ENCODE data around the gene SIN3A. TPM values are rescaled to one million over a fixed set of nuclear protein-coding genes. Genes with fewer than 3 reads are reported as not detected.

Gene SIN3A
- total and polyA plus RNA-seq, 4 donors, result 6.8 to 21.9 (median 13.3) TPM

DNA sequence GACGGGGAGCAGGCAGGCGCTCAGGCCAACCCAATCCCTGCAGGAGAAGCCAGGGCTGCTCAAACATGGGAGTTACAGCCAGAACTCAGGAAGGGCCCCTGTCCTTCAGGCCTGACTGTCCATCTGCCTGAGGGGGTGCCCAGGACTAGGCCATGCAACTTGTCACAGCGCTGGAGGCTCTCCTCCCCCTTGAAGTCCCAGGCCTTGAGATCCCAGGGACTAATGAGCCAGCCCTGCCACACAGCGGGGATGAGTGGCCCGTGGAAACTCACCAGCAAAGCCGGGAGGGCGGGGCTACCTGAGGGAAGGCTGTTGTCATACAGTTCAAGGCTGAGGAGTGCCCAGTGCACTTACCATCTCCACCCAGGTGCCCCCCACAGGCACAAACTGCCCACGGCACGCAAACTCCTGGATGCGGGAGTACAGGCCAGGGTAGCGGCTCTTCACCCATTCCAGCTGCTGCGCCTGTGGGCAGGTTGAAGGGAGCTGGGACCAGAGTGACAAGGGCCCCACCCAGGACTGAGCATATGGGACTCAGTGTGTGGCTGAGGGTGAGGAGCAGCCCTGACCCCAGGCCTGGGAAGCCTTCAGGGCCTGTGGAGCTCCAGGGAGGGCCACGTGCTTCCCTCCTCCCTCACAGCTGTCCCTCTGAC lies 89.4 kb downstream of the SIN3A start:
- H3K9ac ChIP-seq (ENCODE audit: low read depth in 1 of 2, low read length in 2 of 2), result no peak overlapping the region
- WGBS, result 93% methylated on average over 13 of the region's 13 CpGs
- H3K4me3 ChIP-seq (ENCODE audit: low read depth in 1 of 3, low read length in 3 of 3), result no peak overlapping the region
- H3K27me3 ChIP-seq (ENCODE audit: control insufficient read depth in 4 of 4, insufficient read depth in 4 of 4, low read length in 3 of 4), result no peaks in the 10 kb centered on the region
- H3K9me3 ChIP-seq (ENCODE audit: control insufficient read depth in 4 of 4, low read length in 3 of 4), result no peaks in the 10 kb centered on the region
- no peak for DNase-seq (ENCODE audit: low spot score)
- H3K36me3 ChIP-seq (ENCODE audit: control insufficient read depth in 4 of 4, insufficient read depth in 3 of 4, low read depth in 1 of 4, low read length in 3 of 4), result peaks cover 15 to 82% (median 37%) of the 10 kb centered on the region in 4 donors
- no peak for TF ChIP-seq YY1 (IDR thresholded peaks at IDR 0.05)
- TF ChIP-seq FOXA1 (IDR thresholded peaks at IDR 0.05), result no peak
- no peak for TF ChIP-seq EGR1 (IDR thresholded peaks at IDR 0.05; ENCODE audit: low read depth in 2 of 2)
- TF ChIP-seq RXRA (IDR thresholded peaks at IDR 0.05), result no peak
- TF ChIP-seq HNF4G (IDR thresholded peaks at IDR 0.05), result no peak
- no peak for TF ChIP-seq JUND (IDR thresholded peaks at IDR 0.05)
- TF ChIP-seq FOXA2 (IDR thresholded peaks at IDR 0.05), result no peak
- TF ChIP-seq, protein P1, sequence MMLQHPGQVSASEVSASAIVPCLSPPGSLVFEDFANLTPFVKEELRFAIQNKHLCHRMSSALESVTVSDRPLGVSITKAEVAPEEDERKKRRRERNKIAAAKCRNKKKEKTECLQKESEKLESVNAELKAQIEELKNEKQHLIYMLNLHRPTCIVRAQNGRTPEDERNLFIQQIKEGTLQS (IDR thresholded peaks at IDR 0.05), result no peak
- no peak for TF ChIP-seq SP1 (IDR thresholded peaks at IDR 0.05)
- TF ChIP-seq, protein P2, sequence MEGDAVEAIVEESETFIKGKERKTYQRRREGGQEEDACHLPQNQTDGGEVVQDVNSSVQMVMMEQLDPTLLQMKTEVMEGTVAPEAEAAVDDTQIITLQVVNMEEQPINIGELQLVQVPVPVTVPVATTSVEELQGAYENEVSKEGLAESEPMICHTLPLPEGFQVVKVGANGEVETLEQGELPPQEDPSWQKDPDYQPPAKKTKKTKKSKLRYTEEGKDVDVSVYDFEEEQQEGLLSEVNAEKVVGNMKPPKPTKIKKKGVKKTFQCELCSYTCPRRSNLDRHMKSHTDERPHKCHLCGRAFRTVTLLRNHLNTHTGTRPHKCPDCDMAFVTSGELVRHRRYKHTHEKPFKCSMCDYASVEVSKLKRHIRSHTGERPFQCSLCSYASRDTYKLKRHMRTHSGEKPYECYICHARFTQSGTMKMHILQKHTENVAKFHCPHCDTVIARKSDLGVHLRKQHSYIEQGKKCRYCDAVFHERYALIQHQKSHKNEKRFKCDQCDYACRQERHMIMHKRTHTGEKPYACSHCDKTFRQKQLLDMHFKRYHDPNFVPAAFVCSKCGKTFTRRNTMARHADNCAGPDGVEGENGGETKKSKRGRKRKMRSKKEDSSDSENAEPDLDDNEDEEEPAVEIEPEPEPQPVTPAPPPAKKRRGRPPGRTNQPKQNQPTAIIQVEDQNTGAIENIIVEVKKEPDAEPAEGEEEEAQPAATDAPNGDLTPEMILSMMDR (IDR thresholded peaks at IDR 0.05; ENCODE audit: low read depth, low read length, missing input control), result no peak
- no peak for TF ChIP-seq GABPA (IDR thresholded peaks at IDR 0.05 in 1 of 2, conservative IDR thresholded peaks at IDR 0.05 in 1 of 2)
- no peak for TF ChIP-seq NR2F2 (IDR thresholded peaks at IDR 0.05)
- TF ChIP-seq, protein P3, sequence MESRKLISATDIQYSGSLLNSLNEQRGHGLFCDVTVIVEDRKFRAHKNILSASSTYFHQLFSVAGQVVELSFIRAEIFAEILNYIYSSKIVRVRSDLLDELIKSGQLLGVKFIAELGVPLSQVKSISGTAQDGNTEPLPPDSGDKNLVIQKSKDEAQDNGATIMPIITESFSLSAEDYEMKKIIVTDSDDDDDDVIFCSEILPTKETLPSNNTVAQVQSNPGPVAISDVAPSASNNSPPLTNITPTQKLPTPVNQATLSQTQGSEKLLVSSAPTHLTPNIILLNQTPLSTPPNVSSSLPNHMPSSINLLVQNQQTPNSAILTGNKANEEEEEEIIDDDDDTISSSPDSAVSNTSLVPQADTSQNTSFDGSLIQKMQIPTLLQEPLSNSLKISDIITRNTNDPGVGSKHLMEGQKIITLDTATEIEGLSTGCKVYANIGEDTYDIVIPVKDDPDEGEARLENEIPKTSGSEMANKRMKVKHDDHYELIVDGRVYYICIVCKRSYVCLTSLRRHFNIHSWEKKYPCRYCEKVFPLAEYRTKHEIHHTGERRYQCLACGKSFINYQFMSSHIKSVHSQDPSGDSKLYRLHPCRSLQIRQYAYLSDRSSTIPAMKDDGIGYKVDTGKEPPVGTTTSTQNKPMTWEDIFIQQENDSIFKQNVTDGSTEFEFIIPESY (IDR thresholded peaks at IDR 0.05), result no peak
- TF ChIP-seq, protein P4, sequence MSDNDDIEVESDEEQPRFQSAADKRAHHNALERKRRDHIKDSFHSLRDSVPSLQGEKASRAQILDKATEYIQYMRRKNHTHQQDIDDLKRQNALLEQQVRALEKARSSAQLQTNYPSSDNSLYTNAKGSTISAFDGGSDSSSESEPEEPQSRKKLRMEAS (IDR thresholded peaks at IDR 0.05), result no peak
- TF ChIP-seq TAF1 (conservative IDR thresholded peaks at IDR 0.05), result no peak
- no peak overlapping the region for H3K27ac ChIP-seq (ENCODE audit: low read depth in 1 of 2, low read length in 2 of 2)
- H3K4me1 ChIP-seq (ENCODE audit: control insufficient read depth in 4 of 4, insufficient read depth in 4 of 4, low read length in 3 of 4), result no peaks in the 10 kb centered on the region

DNA sequence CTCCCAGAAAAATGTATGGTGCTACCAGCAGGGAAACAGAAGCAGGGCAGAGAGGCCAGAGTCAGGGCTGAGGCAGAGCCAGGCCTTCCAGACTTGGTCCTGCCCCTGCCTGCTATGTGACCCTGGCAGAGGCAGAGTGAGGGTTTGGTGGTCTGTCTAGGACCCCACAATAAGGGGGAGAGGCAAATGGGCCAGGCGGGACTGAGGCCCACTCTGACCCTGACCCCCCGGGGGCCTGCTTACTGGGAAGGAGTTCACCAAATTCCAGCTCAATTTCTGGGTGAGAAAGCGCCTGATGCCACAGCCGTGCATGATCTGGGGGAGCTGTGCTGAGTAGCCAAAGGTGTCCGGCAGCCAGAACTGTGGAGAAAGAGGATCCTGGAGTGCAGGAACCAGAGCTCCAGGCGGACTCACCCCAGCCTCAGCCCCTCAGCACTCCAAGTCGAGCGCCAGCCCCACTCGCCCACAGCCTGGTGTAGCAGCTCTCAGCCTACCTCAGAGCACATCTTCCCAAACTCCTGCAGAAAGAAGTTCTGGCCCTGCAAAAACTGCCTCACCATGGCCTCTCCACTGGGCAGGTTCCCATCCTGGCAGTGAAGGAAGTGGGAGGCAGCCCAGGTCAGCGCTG lies 90.0 kb downstream of the SIN3A start:
- no peaks in the 10 kb centered on the region for H3K4me1 ChIP-seq (ENCODE audit: control insufficient read depth in 4 of 4, insufficient read depth in 4 of 4, low read length in 3 of 4)
- no peak overlapping the region for H3K27ac ChIP-seq (ENCODE audit: low read depth in 1 of 2, low read length in 2 of 2)
- DNase-seq (ENCODE audit: low spot score), result no peak
- peaks cover 15 to 85% (median 37%) of the 10 kb centered on the region in 4 donors for H3K36me3 ChIP-seq (ENCODE audit: control insufficient read depth in 4 of 4, insufficient read depth in 3 of 4, low read depth in 1 of 4, low read length in 3 of 4)
- H3K9ac ChIP-seq (ENCODE audit: low read depth in 1 of 2, low read length in 2 of 2), result no peak overlapping the region
- no peak for TF ChIP-seq HNF4A (conservative IDR thresholded peaks at IDR 0.05)
- no peak for TF ChIP-seq NR2F2 (IDR thresholded peaks at IDR 0.05)
- TF ChIP-seq JUND (IDR thresholded peaks at IDR 0.05), result no peak
- TF ChIP-seq, protein P5, sequence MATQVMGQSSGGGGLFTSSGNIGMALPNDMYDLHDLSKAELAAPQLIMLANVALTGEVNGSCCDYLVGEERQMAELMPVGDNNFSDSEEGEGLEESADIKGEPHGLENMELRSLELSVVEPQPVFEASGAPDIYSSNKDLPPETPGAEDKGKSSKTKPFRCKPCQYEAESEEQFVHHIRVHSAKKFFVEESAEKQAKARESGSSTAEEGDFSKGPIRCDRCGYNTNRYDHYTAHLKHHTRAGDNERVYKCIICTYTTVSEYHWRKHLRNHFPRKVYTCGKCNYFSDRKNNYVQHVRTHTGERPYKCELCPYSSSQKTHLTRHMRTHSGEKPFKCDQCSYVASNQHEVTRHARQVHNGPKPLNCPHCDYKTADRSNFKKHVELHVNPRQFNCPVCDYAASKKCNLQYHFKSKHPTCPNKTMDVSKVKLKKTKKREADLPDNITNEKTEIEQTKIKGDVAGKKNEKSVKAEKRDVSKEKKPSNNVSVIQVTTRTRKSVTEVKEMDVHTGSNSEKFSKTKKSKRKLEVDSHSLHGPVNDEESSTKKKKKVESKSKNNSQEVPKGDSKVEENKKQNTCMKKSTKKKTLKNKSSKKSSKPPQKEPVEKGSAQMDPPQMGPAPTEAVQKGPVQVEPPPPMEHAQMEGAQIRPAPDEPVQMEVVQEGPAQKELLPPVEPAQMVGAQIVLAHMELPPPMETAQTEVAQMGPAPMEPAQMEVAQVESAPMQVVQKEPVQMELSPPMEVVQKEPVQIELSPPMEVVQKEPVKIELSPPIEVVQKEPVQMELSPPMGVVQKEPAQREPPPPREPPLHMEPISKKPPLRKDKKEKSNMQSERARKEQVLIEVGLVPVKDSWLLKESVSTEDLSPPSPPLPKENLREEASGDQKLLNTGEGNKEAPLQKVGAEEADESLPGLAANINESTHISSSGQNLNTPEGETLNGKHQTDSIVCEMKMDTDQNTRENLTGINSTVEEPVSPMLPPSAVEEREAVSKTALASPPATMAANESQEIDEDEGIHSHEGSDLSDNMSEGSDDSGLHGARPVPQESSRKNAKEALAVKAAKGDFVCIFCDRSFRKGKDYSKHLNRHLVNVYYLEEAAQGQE (IDR thresholded peaks at IDR 0.05), result no peak
- TF ChIP-seq EGR1 (IDR thresholded peaks at IDR 0.05; ENCODE audit: low read depth in 2 of 2), result no peak
- TF ChIP-seq RAD21 (IDR thresholded peaks at IDR 0.05), result no peak
- no peak for TF ChIP-seq FOXA1 (IDR thresholded peaks at IDR 0.05)
- no peak for TF ChIP-seq TAF1 (conservative IDR thresholded peaks at IDR 0.05)
- H3K27me3 ChIP-seq (ENCODE audit: control insufficient read depth in 4 of 4, insufficient read depth in 4 of 4, low read length in 3 of 4), result no peaks in the 10 kb centered on the region
- no peaks in the 10 kb centered on the region for H3K9me3 ChIP-seq (ENCODE audit: control insufficient read depth in 4 of 4, low read length in 3 of 4)
- H3K4me3 ChIP-seq (ENCODE audit: low read depth in 1 of 3, low read length in 3 of 3), result no peak overlapping the region
- WGBS, result 98% methylated on average over 10 of the region's 10 CpGs
